Suprapubic skin (tissue), 4 donors: ENCODE results near the gene NSD1. TPM values are rescaled to one million over a fixed set of nuclear protein-coding genes. Genes with fewer than 3 reads are reported as not detected.

Source experiments
- DNase-seq, 2 donors: peaks; one replicate each; pipeline ENCODE4 v3.0.0-alpha.2; 2019; ENCODE audit warnings: low spot score in 2 of 2
- H3K27ac ChIP-seq: fragments of 200-600 bp; sonication (generic); one replicate; pipeline ENCODE4 v1.5.1; 2019
- H3K27me3 ChIP-seq: fragments of 200-600 bp; sonication (generic); one replicate; pipeline ENCODE4 v1.5.1; 2019
- H3K36me3 ChIP-seq: fragments of 200-600 bp; sonication (generic); one replicate; pipeline ENCODE4 v1.5.1; 2019
- H3K4me1 ChIP-seq: fragments of 200-600 bp; sonication (generic); one replicate; pipeline ENCODE4 v1.5.1; 2019
- H3K4me3 ChIP-seq: fragments of 200-600 bp; sonication (generic); one replicate; pipeline ENCODE4 v1.5.1; 2019; ENCODE audit warnings: mild to moderate bottlenecking
- H3K9me3 ChIP-seq: fragments of 200-600 bp; sonication (generic); one replicate; pipeline ENCODE4 v1.5.1; 2019
- CTCF ChIP-seq, 2 donors: fragments of 200-600 bp in 1 of 2; fragments of 450-650 bp in 1 of 2; sonication (generic) in 1 of 2; IDR thresholded peaks; one replicate each; pipeline ENCODE4 v1.5.1; 2016 to 2019; ENCODE audit warnings: antibody characterized with exemption in 2 of 2, mild to moderate bottlenecking in 1 of 2, moderate library complexity in 1 of 2
- EP300 ChIP-seq: sonication (generic); formaldehyde crosslinking; IDR thresholded peaks from one replicate; pipeline ENCODE4 v1.6.1; 2017; ENCODE audit warnings: antibody characterized with exemption
- POLR2A ChIP-seq, 2 donors: fragments of 450-650 bp; IDR thresholded peaks; one replicate each; pipeline ENCODE4 v1.6.1; 2017; ENCODE audit warnings: antibody characterized with exemption in 2 of 2, mild to moderate bottlenecking in 2 of 2, moderate library complexity in 2 of 2
- POLR2AphosphoS5 ChIP-seq, 3 donors: sonication (generic); formaldehyde crosslinking; IDR thresholded peaks; one replicate each; pipeline ENCODE4 v1.6.1; 2017; ENCODE audit warnings: antibody characterized with exemption in 3 of 3
- WGBS: methylation state at CpG from one replicate; pipeline ENCODE4 v1.1.5; 2018; 5-methylcytosine and 5-hydroxymethylcytosine counted together
- total RNA-seq, 4 donors: library from RNA; depleted of rRNA; stranded (reverse); fragments of >200 nt; gene quantifications; one replicate each; pipeline ENCODE4 v1.1.0, GENCODE V29; 2016

NSD1 gene
- total RNA-seq, 4 donors from 2014 or later: 36.0 to 67.9 (median 51.3) TPM

- Histone ChIP-seq H3K9me3 (no peaks in the 10 kb centered on the region), H3K27me3 (no peaks in the 10 kb centered on the region), H3K27ac (no peak overlapping the region), H3K36me3 (peaks cover 88% of the 10 kb centered on the region), H3K4me3 (no peak overlapping the region), H3K4me1 (peaks cover 4% of the 10 kb centered on the region)
- DNase-seq: no peak
- 89% methylated on average over 12 of the region's 13 CpGs for WGBS
- TF ChIP-seq POLR2A (IDR thresholded peaks at IDR 0.05) (no peak), EP300 (no peak), CTCF (IDR thresholded peaks at IDR 0.05) (no peak), POLR2AphosphoS5 (IDR thresholded peaks at IDR 0.05) (no peak)
Observed at GRCh38 chr5:177332896-177333260, 199.3 kb downstream of the NSD1 start.

DNA sequence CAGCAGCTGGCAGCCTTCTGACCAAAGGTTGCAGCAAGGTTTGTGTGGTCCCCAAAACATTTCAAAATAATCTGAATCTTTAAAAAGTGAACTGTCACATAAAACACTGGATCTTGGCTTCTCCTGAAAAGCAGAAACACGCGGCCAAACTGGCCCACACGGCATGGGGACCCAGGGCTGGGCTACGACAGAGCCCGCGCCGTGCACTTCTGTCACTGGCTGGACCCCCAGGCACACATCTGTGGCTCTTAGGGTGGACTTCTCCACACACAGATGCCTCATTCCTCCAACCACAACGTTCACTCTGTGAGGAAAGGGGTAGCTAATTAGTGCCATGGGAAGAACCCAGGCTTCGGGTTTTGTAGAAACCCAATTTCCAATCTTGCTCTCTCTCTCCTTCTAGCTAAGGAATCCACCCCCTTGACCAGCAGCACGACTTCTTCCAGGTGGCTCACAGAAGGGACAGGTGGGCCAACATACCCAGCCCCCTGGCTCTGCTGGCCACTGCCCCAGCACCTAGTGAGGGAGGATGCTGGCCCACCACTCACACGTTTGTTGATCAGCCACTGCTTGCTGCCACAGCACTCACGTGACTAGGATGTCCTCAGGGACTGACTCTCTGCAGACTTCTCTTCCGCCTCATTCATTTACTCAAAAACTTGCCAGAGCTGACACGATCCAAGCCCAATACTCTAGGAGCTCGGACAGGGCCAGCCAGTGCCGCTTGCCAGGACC lies 200.0 kb downstream of the NSD1 start:
- TF ChIP-seq CTCF (IDR thresholded peaks at IDR 0.05) (no peak), EP300 (no peak), POLR2AphosphoS5 (IDR thresholded peaks at IDR 0.05) (no peak), POLR2A (IDR thresholded peaks at IDR 0.05) (no peak)
- 92% methylated on average over 11 of the region's 16 CpGs for WGBS
- no peak overlapping the region for H3K27ac ChIP-seq
- no peaks in the 10 kb centered on the region for H3K27me3 ChIP-seq
- H3K9me3 ChIP-seq: no peaks in the 10 kb centered on the region
- no peak for DNase-seq
- H3K4me1 ChIP-seq: no peaks in the 10 kb centered on the region
- no peak overlapping the region for H3K4me3 ChIP-seq
- H3K36me3 ChIP-seq: peaks cover 92% of the 10 kb centered on the region

- DNase-seq: no peak
- H3K27ac ChIP-seq: no peak overlapping the region
- TF ChIP-seq CTCF (IDR thresholded peaks at IDR 0.05) (no peak), POLR2AphosphoS5 (IDR thresholded peaks at IDR 0.05) (no peak), EP300 (no peak), POLR2A (IDR thresholded peaks at IDR 0.05) (no peak)
- no peaks in the 10 kb centered on the region for H3K4me1 ChIP-seq
- H3K4me3 ChIP-seq: no peak overlapping the region
- WGBS: 74% methylated on average over 3 of the region's 15 CpGs
- peaks cover 98% of the 10 kb centered on the region for H3K36me3 ChIP-seq
- H3K9me3 ChIP-seq: no peaks in the 10 kb centered on the region
- H3K27me3 ChIP-seq: no peaks in the 10 kb centered on the region
Observed at GRCh38 chr5:177334155-177334551, 200.6 kb downstream of the NSD1 start.

GRCh38 chr5:177334781-177335700 lies 201.5 kb downstream of the NSD1 start:
- H3K4me3 ChIP-seq: no peak overlapping the region
- no peak overlapping the region for H3K27ac ChIP-seq
- no peak for DNase-seq
- H3K36me3 ChIP-seq: peaks cover 99% of the 10 kb centered on the region
- 89% methylated on average over 21 of the region's 21 CpGs for WGBS
- TF ChIP-seq EP300 (no peak), POLR2A (IDR thresholded peaks at IDR 0.05) (no peak), POLR2AphosphoS5 (IDR thresholded peaks at IDR 0.05) (no peak)
- no peaks in the 10 kb centered on the region for H3K27me3 ChIP-seq
- H3K9me3 ChIP-seq: no peaks in the 10 kb centered on the region
- H3K4me1 ChIP-seq: no peaks in the 10 kb centered on the region

GRCh38 chr5:177335701-177336065 lies 202.1 kb downstream of the NSD1 start:
- no peaks in the 10 kb centered on the region for H3K27me3 ChIP-seq
- WGBS: 79% methylated on average over 5 of the region's 7 CpGs
- no peak overlapping the region for H3K4me3 ChIP-seq
- no peaks in the 10 kb centered on the region for H3K4me1 ChIP-seq
- H3K36me3 ChIP-seq: peaks cover 93% of the 10 kb centered on the region
- TF ChIP-seq POLR2A (IDR thresholded peaks at IDR 0.05) (no peak), POLR2AphosphoS5 (IDR thresholded peaks at IDR 0.05) (no peak), CTCF (IDR thresholded peaks at IDR 0.05) (no peak), EP300 (no peak)
- H3K27ac ChIP-seq: no peak overlapping the region
- no peak for DNase-seq
- H3K9me3 ChIP-seq: no peaks in the 10 kb centered on the region
